Progenitor cell of endocrine pancreas (in vitro differentiated cells): Measurements from ENCODE around the gene PLAAT1. TPM values are rescaled to one million over a fixed set of nuclear protein-coding genes. Genes with fewer than 3 reads are reported as not detected.

Experiments
- DNase-seq: peaks from one replicate; pipeline ENCODE4 v3.0.0; 2021; ENCODE audit warnings: low spot score; ENCODE audit not compliant: unreplicated experiment
- H3K27ac Mint-ChIP-seq: 2 replicates; pipeline ENCODE4 v1.8.0; 2021; ENCODE audit warnings: mild to moderate bottlenecking, moderate library complexity, mixed read lengths
- H3K27me3 Mint-ChIP-seq: 2 replicates; pipeline ENCODE4 v1.8.0; 2021; ENCODE audit warnings: mixed read lengths
- H3K36me3 Mint-ChIP-seq: 2 replicates; pipeline ENCODE4 v1.8.0; 2022; ENCODE audit warnings: mixed read lengths; ENCODE audit not compliant: insufficient read depth
- H3K4me1 Mint-ChIP-seq: 2 replicates; pipeline ENCODE4 v1.8.0; 2021; ENCODE audit warnings: low read depth, mixed read lengths
- H3K4me3 Mint-ChIP-seq: 2 replicates; pipeline ENCODE4 v1.8.0; 2021; ENCODE audit warnings: low read depth, mild to moderate bottlenecking, moderate library complexity, mixed read lengths
- H3K9me3 Mint-ChIP-seq: 2 replicates; pipeline ENCODE4 v1.8.0; 2021; ENCODE audit warnings: low read depth, mixed read lengths
- total RNA-seq: library from RNA; stranded (reverse); gene quantifications from 2 replicates; pipeline ENCODE4 v1.2.1, GENCODE V29; 2021
- TF ChIP-seq, protein P1 (sequence below): fragments of 200-600 bp; sonication (generic); IDR thresholded peaks from one replicate; pipeline ENCODE4 v1.5.0; 2021; ENCODE audit warnings: antibody characterized with exemption, mild to moderate bottlenecking; ENCODE audit not compliant: unreplicated experiment

The PLAAT1 gene
- total RNA-seq, 1 donor from 2014 or later = 2.1 TPM

DNA sequence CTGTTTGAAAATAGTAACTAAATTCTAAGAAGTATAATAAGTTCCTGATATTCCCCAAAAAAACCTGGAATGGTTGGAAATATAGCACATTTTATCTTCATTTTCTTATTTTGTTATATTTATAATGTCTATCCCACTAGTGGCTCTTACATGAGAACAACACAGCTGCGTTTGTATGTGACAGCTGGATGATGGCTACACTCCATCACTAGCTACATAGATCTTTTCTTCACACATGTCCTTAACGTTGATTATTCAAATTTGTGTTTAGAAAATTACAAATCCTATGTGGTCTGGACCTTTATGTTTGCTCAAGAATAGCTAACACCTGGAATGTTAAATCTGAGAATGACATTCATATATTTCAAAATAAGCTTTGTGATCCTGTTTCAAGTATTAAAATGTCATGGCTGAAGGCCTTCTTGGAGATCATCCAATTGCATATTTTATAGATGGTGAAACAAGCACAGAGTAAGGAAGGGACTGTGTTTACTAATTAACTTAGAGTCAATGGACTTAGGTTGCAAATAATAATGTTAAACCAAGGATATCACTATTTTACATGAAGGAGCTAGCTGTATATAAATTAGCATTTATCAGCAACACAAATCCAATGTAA lies 76.8 kb downstream of the PLAAT1 start:
- H3K4me1 Mint-ChIP-seq = peaks cover 6% of the 10 kb centered on the region
- H3K9me3 Mint-ChIP-seq = no peaks in the 10 kb centered on the region
- no peaks in the 10 kb centered on the region for H3K36me3 Mint-ChIP-seq
- TF ChIP-seq, protein P1, sequence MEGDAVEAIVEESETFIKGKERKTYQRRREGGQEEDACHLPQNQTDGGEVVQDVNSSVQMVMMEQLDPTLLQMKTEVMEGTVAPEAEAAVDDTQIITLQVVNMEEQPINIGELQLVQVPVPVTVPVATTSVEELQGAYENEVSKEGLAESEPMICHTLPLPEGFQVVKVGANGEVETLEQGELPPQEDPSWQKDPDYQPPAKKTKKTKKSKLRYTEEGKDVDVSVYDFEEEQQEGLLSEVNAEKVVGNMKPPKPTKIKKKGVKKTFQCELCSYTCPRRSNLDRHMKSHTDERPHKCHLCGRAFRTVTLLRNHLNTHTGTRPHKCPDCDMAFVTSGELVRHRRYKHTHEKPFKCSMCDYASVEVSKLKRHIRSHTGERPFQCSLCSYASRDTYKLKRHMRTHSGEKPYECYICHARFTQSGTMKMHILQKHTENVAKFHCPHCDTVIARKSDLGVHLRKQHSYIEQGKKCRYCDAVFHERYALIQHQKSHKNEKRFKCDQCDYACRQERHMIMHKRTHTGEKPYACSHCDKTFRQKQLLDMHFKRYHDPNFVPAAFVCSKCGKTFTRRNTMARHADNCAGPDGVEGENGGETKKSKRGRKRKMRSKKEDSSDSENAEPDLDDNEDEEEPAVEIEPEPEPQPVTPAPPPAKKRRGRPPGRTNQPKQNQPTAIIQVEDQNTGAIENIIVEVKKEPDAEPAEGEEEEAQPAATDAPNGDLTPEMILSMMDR = no peak
- no peaks in the 10 kb centered on the region for H3K27me3 Mint-ChIP-seq
- no peak for DNase-seq
- no peak overlapping the region for H3K27ac Mint-ChIP-seq
- no peak overlapping the region for H3K4me3 Mint-ChIP-seq

Other genes starting within 250 kb of the PLAAT1 start
- 0.07 and 0.29 TPM in 2 replicates for gene ATP13A5, start 137.5 kb downstream of the PLAAT1 start, total RNA-seq